ENCODE results near the gene STAC2. TPM values are rescaled to one million over a fixed set of nuclear protein-coding genes. Genes with fewer than 3 reads are reported as not detected.

Gene STAC2
- total RNA-seq, 1 experiment from 2014 or later = 0.08 TPM

GRCh38 chr17:39227364-39227919 is 1.7 kb upstream of the STAC2 start:
- H3K27me3 ChIP-seq (ENCODE audit: control insufficient read depth, insufficient read depth, low read length) = no peaks in the 10 kb centered on the region; the same call in 1 of the 2 replicates
- no peak for ATAC-seq
- TF ChIP-seq, protein P1, sequence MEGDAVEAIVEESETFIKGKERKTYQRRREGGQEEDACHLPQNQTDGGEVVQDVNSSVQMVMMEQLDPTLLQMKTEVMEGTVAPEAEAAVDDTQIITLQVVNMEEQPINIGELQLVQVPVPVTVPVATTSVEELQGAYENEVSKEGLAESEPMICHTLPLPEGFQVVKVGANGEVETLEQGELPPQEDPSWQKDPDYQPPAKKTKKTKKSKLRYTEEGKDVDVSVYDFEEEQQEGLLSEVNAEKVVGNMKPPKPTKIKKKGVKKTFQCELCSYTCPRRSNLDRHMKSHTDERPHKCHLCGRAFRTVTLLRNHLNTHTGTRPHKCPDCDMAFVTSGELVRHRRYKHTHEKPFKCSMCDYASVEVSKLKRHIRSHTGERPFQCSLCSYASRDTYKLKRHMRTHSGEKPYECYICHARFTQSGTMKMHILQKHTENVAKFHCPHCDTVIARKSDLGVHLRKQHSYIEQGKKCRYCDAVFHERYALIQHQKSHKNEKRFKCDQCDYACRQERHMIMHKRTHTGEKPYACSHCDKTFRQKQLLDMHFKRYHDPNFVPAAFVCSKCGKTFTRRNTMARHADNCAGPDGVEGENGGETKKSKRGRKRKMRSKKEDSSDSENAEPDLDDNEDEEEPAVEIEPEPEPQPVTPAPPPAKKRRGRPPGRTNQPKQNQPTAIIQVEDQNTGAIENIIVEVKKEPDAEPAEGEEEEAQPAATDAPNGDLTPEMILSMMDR (IDR thresholded peaks at IDR 0.05) = no peak
- TF ChIP-seq POLR2AphosphoS5 (IDR thresholded peaks at IDR 0.05; ENCODE audit: low read depth, low read length) (no peak), REST (IDR thresholded peaks at IDR 0.05; ENCODE audit: insufficient read depth in 1 of 2, low read depth in 2 of 2, low read length in 1 of 2) (no peak), TCF7L2 (IDR thresholded peaks at IDR 0.05; ENCODE audit: low read depth, low read length) (no peak), SIN3A (IDR thresholded peaks at IDR 0.05; ENCODE audit: borderline replicate concordance, insufficient read depth, low read depth, low read length) (no peak)
- POLR2A ChIA-PET = no interaction called here
- no peak overlapping the region for H3K4me3 ChIP-seq (ENCODE audit: low read depth in 2 of 2, low read length in 2 of 2)
- BruUV-seq (replicated peaks) = no TSS peak
- H3K27ac ChIP-seq (ENCODE audit: low read length) = no peak overlapping the region
- DNase-seq (ENCODE audit: low read depth, low spot score) = no peak
- in situ Hi-C loops (cut with HindIII; ENCODE audit: low pct_unique_long_range_greater_than_20kb, low sequenced_read_pairs) = no loop called here
- intact Hi-C loops (cut with micrococcal nuclease; ENCODE audit: unreplicated experiment) = no loop called here
- CTCF ChIA-PET = interaction anchor here (1.0 kb wide), 1 partner anchor 8 kb away, joined by 3 read pairs; no protein-coding TSS in a partner anchor
- no peaks in the 10 kb centered on the region for H3K4me1 ChIP-seq (ENCODE audit: control insufficient read depth, insufficient read depth, low read length)
- no peaks in the 10 kb centered on the region for H3K36me3 ChIP-seq (ENCODE audit: control insufficient read depth, insufficient read depth, low read length)
- no peaks in the 10 kb centered on the region for H3K9me3 ChIP-seq (ENCODE audit: control insufficient read depth, insufficient read depth, low read depth, low read length)

GRCh38 chr17:39225959-39226683 is 376 bp upstream of the STAC2 start:
- Histone ChIP-seq H3K27me3 (ENCODE audit: control insufficient read depth, insufficient read depth, low read length) (no peaks in the 10 kb centered on the region; the same call in 1 of the 2 replicates), H3K9me3 (ENCODE audit: control insufficient read depth, insufficient read depth, low read depth, low read length) (no peaks in the 10 kb centered on the region), H3K36me3 (ENCODE audit: control insufficient read depth, insufficient read depth, low read length) (no peaks in the 10 kb centered on the region), H3K4me3 (ENCODE audit: low read depth in 2 of 2, low read length in 2 of 2) (peak overlapping the region in 1 of 2 experiments; percentile 14; a peak in 1 of 4 replicates), H3K4me1 (ENCODE audit: control insufficient read depth, insufficient read depth, low read length) (no peaks in the 10 kb centered on the region), H3K27ac (ENCODE audit: low read length) (no peak overlapping the region)
- CTCF ChIA-PET = no interaction called here
- BruUV-seq (replicated peaks) = no TSS peak
- no peak for TF ChIP-seq TCF7L2 (IDR thresholded peaks at IDR 0.05; ENCODE audit: low read depth, low read length)
- no peak for TF ChIP-seq REST (IDR thresholded peaks at IDR 0.05; ENCODE audit: insufficient read depth in 1 of 2, low read depth in 2 of 2, low read length in 1 of 2)
- TF ChIP-seq, protein P1 (IDR thresholded peaks at IDR 0.05) = no peak
- no peak for TF ChIP-seq SIN3A (IDR thresholded peaks at IDR 0.05; ENCODE audit: borderline replicate concordance, insufficient read depth, low read depth, low read length)
- no peak for TF ChIP-seq POLR2AphosphoS5 (IDR thresholded peaks at IDR 0.05; ENCODE audit: low read depth, low read length)
- no peak for DNase-seq (ENCODE audit: low read depth, low spot score)
- no peak for ATAC-seq
- POLR2A ChIA-PET = no interaction called here
- intact Hi-C loops (cut with micrococcal nuclease; ENCODE audit: unreplicated experiment) = no loop called here
- in situ Hi-C loops (cut with HindIII; ENCODE audit: low pct_unique_long_range_greater_than_20kb, low sequenced_read_pairs) = no loop called here
